Keratinocyte (primary cell): ENCODE data around the gene NMNAT2. TPM values are rescaled to one million over a fixed set of nuclear protein-coding genes. Genes with fewer than 3 reads are reported as not detected.

ENCODE experiments used
- DNase-seq: peaks from one replicate; pipeline ENCODE4 v3.0.0-alpha.2; 2011; ENCODE audit warnings: low read depth, missing footprints, low spot score
- FAIRE-seq: peaks from 2 replicates; lab custom pipeline; 2011; peaks lifted over from hg19 to GRCh38; lab: Jason Lieb, UNC
- H2AFZ ChIP-seq: 2 replicates; pipeline ENCODE4 v1.6.0; 2012; ENCODE audit warnings: low read length, control low read depth, inconsistent platforms; ENCODE audit not compliant: control insufficient read depth
- H3K27ac ChIP-seq: 2 replicates; pipeline ENCODE4 v1.5.1; 2011; ENCODE audit warnings: low read length; ENCODE audit not compliant: control insufficient read depth, insufficient read depth
- H3K27me3 ChIP-seq: 3 replicates; pipeline ENCODE4 v1.6.0; 2011; ENCODE audit warnings: low read length; ENCODE audit not compliant: control insufficient read depth, insufficient read depth; ENCODE audit errors: extremely low read depth
- H3K36me3 ChIP-seq, 2 experiments: 2 replicates in 1 of 2; 3 replicates in 1 of 2; pipeline ENCODE4 v1.5.1; 2011; ENCODE audit warnings: low read length in 2 of 2, mild to moderate bottlenecking in 1 of 2; ENCODE audit not compliant: control insufficient read depth in 2 of 2, insufficient read depth in 2 of 2; ENCODE audit errors: extremely low read depth in 1 of 2
- H3K4me1 ChIP-seq: 3 replicates; pipeline ENCODE4 v1.5.1; 2011; ENCODE audit warnings: low read length; ENCODE audit not compliant: control insufficient read depth, insufficient read depth; ENCODE audit errors: extremely low read depth
- H3K4me2 ChIP-seq: 3 replicates; pipeline ENCODE4 v1.6.0; 2011; ENCODE audit warnings: low read depth, low read length; ENCODE audit not compliant: control insufficient read depth, insufficient read depth; ENCODE audit errors: extremely low read depth
- H3K4me3 ChIP-seq, 3 experiments: fragments of 200-600 bp in 1 of 3; sonication (generic) in 1 of 3; 2 replicates in 2 of 3; 3 replicates in 1 of 3; pipeline ENCODE4 v1.5.1; 2011 to 2016; ENCODE audit warnings: low read length in 3 of 3, mild to moderate bottlenecking in 3 of 3, control low read depth in 2 of 3, inconsistent platforms in 1 of 3, low read depth in 1 of 3, mixed read lengths in 1 of 3, mixed run types in 1 of 3, moderate library complexity in 1 of 3; ENCODE audit not compliant: control insufficient read depth in 2 of 3, insufficient read depth in 2 of 3; ENCODE audit errors: extremely low read depth in 1 of 3
- H3K79me2 ChIP-seq: 2 replicates; pipeline ENCODE4 v1.6.0; 2012; ENCODE audit warnings: low read length; ENCODE audit not compliant: control insufficient read depth, insufficient read depth
- H3K9ac ChIP-seq: 3 replicates; pipeline ENCODE4 v1.6.0; 2011; ENCODE audit warnings: low read length; ENCODE audit not compliant: control insufficient read depth, insufficient read depth; ENCODE audit errors: extremely low read depth
- H3K9me1 ChIP-seq: 3 replicates; pipeline ENCODE4 v1.6.0; 2011; ENCODE audit warnings: low read length; ENCODE audit not compliant: control insufficient read depth, insufficient read depth; ENCODE audit errors: extremely low read depth
- H3K9me3 ChIP-seq: 2 replicates; pipeline ENCODE4 v1.5.1; 2012; ENCODE audit warnings: low read depth, low read length; ENCODE audit not compliant: control insufficient read depth
- H4K20me1 ChIP-seq: 3 replicates; pipeline ENCODE4 v1.6.0; 2011; ENCODE audit warnings: low read length; ENCODE audit not compliant: control insufficient read depth, insufficient read depth; ENCODE audit errors: extremely low read depth
- EZH2 ChIP-seq: IDR thresholded peaks from one replicate; pipeline ENCODE4 v1.6.1; 2012; ENCODE audit warnings: inconsistent platforms, mild to moderate bottlenecking, low read length, moderate library complexity
- dilution Hi-C: fragments of 300-500 bp; cut with MboI; formaldehyde crosslinking; loops from one replicate; pipeline ENCODE4 v1.7.0; 2020; ENCODE audit warnings: low sequenced_read_pairs; ENCODE audit not compliant: extremely low pct_ligation_motif_present
- polyA plus RNA-seq, 5 experiments: library from polyadenylated mRNA; depleted of rRNA in 3 of 5; stranded (reverse) in 3 of 5; stranded (forward) in 1 of 5; unstranded in 1 of 5; fragments of >200 nt; gene quantifications; 1 replicate in 1 of 5; 2 replicates in 3 of 5; 3 replicates in 1 of 5; pipeline versions ENCODE4 v1.2.1 to v1.2.3, GENCODE V29; 2011 to 2012; ENCODE audit warnings: missing spikeins in 2 of 5, low read depth in 1 of 5, low replicate concordance in 1 of 5
- TF ChIP-seq, protein P1 (sequence below), 3 experiments: IDR thresholded peaks in 1 of 3; conservative IDR thresholded peaks in 1 of 3; optimal IDR thresholded peaks in 1 of 3; 2 replicates in 2 of 3; 3 replicates in 1 of 3; pipeline versions ENCODE3 to v1.5.1; 2011; ENCODE audit warnings: low read length in 3 of 3, mild to moderate bottlenecking in 3 of 3, moderate library complexity in 2 of 3, control low read depth in 1 of 3, inconsistent platforms in 1 of 3; ENCODE audit not compliant: insufficient read depth in 2 of 3; ENCODE audit errors: extremely low read depth in 1 of 3

NMNAT2 gene
- polyA plus RNA-seq, 1 donor (not counting 4 experiments of a cell fraction or from before 2014, with no cell fraction given): 0.72 TPM

DNA sequence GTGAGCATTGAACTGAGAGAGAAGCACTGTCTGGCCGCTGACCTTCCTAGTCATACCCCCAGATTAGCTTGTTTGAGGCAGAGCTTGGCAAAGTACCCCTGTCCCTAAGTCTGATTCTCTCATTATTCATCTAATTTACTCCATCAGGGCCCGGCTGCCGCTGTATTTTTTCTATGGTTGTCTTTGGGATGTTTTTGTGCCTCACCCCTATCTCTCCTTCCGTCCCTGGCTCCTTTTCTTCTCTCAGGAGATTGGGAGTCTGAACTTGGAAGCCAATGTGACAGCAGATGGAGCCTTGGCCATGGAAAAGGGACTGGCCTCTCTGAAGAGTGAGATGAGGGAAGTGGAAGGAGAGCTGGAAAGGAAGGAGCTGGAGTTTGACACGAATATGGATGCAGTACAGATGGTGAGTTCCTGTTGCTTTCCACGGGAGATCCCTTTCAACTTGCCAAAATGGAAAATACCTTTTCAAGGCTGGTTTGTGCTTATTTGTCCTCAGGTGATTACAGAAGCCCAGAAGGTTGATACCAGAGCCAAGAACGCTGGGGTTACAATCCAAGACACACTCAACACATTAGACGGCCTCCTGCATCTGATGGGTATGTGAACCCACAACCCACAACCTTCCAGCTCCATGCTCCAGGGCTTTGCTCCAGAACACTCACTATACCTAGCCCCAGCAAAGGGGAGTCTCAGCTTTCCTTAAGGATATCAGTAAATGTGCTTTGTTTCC, 178.2 kb downstream of the NMNAT2 start:
- Histone ChIP-seq H3K4me1 (peaks cover 21% of the 10 kb centered on the region), H3K79me2 (no peaks in the 10 kb centered on the region), H3K4me2 (no peak overlapping the region), H3K4me3 (no peak overlapping the region), H4K20me1 (peaks cover 3% of the 10 kb centered on the region), H3K9me3 (no peaks in the 10 kb centered on the region), H3K36me3 (peaks cover 52 to 78% of the 10 kb centered on the region in 2 experiments), H3K9me1 (no peaks in the 10 kb centered on the region), H3K27me3 (no peaks in the 10 kb centered on the region), H3K27ac (no peak overlapping the region), H2AFZ (no peak overlapping the region), H3K9ac (no peak overlapping the region)
- no peak for FAIRE-seq
- TF ChIP-seq, protein P1, sequence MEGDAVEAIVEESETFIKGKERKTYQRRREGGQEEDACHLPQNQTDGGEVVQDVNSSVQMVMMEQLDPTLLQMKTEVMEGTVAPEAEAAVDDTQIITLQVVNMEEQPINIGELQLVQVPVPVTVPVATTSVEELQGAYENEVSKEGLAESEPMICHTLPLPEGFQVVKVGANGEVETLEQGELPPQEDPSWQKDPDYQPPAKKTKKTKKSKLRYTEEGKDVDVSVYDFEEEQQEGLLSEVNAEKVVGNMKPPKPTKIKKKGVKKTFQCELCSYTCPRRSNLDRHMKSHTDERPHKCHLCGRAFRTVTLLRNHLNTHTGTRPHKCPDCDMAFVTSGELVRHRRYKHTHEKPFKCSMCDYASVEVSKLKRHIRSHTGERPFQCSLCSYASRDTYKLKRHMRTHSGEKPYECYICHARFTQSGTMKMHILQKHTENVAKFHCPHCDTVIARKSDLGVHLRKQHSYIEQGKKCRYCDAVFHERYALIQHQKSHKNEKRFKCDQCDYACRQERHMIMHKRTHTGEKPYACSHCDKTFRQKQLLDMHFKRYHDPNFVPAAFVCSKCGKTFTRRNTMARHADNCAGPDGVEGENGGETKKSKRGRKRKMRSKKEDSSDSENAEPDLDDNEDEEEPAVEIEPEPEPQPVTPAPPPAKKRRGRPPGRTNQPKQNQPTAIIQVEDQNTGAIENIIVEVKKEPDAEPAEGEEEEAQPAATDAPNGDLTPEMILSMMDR (optimal IDR thresholded peaks at IDR 0.05 in 1 of 3, IDR thresholded peaks at IDR 0.05 in 1 of 3, conservative IDR thresholded peaks at IDR 0.05 in 1 of 3; ENCODE audit: extremely low read depth in 1 of 3, insufficient read depth in 2 of 3, low read length in 3 of 3): no peak
- no peak for TF ChIP-seq EZH2
- DNase-seq: no peak
- dilution Hi-C loops: no loop called here

DNA sequence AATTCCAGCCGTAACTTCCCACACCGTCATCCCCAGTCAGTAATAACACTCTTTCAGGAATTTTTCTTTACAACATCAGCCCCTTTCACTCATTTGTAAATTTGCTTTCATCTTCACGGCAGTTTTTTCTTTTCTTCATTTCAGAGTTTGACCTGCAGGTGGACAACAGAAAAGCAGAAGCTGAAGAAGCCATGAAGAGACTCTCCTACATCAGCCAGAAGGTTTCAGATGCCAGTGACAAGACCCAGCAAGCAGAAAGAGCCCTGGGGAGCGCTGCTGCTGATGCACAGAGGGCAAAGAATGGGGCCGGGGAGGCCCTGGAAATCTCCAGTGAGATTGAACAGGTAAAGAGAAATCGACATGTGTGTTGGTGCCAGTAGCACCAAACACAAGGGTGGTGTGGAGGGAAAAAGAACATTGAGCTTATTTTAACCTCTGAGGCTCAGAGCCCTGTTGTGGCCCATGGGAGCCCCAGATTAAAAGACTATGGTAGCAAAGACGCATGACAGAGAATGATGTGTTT, 178.9 kb downstream of the NMNAT2 start:
- TF ChIP-seq, protein P1 (optimal IDR thresholded peaks at IDR 0.05 in 1 of 3, IDR thresholded peaks at IDR 0.05 in 1 of 3, conservative IDR thresholded peaks at IDR 0.05 in 1 of 3; ENCODE audit: extremely low read depth in 1 of 3, insufficient read depth in 2 of 3, low read length in 3 of 3): no peak
- no peak for TF ChIP-seq EZH2
- peaks cover 49 to 76% of the 10 kb centered on the region in 2 experiments for H3K36me3 ChIP-seq

More for the DNA sequence above, 178.9 kb downstream of the NMNAT2 start:
- dilution Hi-C loops: no loop called here
- Histone ChIP-seq H3K9ac (no peak overlapping the region), H3K27me3 (no peaks in the 10 kb centered on the region), H3K9me1 (no peaks in the 10 kb centered on the region), H3K27ac (no peak overlapping the region), H3K9me3 (no peaks in the 10 kb centered on the region), H3K79me2 (no peaks in the 10 kb centered on the region), H3K4me1 (peaks cover 28% of the 10 kb centered on the region), H3K4me2 (no peak overlapping the region), H3K4me3 (no peak overlapping the region), H2AFZ (no peak overlapping the region), H4K20me1 (peaks cover 3% of the 10 kb centered on the region)
- FAIRE-seq: no peak
- no peak for DNase-seq
